Epithelial cell of proximal tubule (primary cell): ENCODE measurements around the gene PINLYP. TPM values are rescaled to one million over a fixed set of nuclear protein-coding genes. Genes with fewer than 3 reads are reported as not detected.

ENCODE experiments used
- DNase-seq: peaks from one replicate; pipeline ENCODE4 v3.0.0-alpha.2; 2011; ENCODE audit warnings: low read depth
- H3K4me3 ChIP-seq: 2 replicates; pipeline ENCODE4 v1.5.1; 2011; ENCODE audit warnings: low read depth, mild to moderate bottlenecking, low read length
- CTCF ChIP-seq: conservative IDR thresholded peaks from 2 replicates; pipeline ENCODE4 v1.5.1; 2012; ENCODE audit warnings: low read depth, mild to moderate bottlenecking, low read length
- total RNA-seq: library from RNA; depleted of rRNA; stranded (reverse); fragments of >200 nt; gene quantifications from 2 replicates; pipeline ENCODE4 v1.2.3, GENCODE V29; 2015

The PINLYP gene
- total RNA-seq, 1 donor from 2014 or later, result 2.3 TPM

DNA sequence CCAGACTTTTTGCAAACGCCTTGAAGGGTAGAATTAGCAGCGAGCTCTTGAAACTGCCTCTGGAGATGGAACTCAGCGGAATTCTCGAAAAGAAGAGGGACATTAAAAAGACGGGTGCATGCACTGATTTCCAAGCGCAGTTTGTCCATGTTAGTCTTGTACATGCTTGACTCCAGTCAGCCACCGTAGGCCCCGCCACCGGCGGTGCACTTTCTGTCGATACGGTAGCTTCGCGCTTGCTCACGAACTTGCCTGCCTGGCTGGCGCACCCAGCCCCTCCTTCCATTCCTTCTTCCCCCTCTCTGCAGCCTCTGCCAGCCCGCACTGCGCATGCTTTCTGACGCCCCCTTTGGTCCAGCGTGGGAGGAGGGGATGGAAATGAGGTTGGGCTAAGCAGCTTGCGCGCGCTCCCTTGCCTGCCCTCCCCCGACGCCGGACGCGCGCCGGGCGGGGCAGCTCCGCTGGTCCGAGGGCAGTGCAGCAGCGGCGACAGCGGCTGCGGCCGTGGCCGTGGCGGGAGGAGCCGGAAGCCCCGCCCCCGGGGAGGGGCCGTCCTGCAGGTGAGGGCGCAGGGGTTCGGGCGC, 42.5 kb upstream of the PINLYP start, which contains the start of gene ZNF575:
TSS of gene ZNF575 (plus strand) at position 227 of the 584 bp plus-strand sequence. CDS start 1,235 bp downstream, outside the sequence.
- H3K4me3 ChIP-seq, result peak within 1 kb of the TSS; percentile 64

DNA sequence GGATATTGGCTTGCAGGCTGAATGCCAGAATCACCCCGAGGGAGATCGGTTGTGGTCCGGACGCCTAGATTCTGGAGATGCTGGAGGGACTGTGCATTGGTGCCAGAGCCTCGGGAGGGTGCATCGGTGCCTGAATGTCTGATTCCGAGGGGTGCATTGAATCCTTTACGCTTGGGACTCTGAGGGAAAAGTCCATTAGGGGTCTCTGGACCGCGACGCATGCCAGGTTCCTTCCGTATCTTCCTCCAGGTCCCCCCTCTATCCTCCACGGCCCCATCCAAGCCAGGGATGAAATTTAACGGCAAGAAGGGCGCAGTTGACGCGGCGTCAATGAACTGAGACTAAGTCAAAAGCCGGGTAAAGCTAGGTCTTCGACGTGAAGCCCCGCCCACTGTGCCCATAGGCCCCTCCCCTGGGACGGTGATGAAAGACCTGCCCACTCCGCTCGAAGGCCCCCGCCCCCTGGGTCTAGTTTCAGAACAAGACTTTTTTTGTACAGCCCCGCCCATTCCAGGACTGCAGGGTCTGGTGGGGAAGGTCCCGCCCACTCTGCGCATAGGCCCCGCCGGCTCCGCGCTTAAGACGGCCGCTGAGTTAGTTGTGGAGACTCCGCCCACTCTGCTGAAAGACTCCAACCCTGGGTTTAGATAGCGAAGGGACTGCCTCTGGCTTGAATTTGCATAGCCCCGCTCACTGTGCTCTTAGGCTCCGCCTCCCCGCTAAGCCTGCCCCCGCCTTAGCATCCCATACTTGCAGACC, 41.9 kb upstream of the PINLYP start:
- H3K4me3 ChIP-seq, result peak overlapping the region; percentile 64
- TF ChIP-seq CTCF, result no peak
- peak; percentile 89 for DNase-seq

More for the DNA sequence above, 42.5 kb upstream of the PINLYP start, which contains the start of gene ZNF575:
- DNase-seq, result no peak
- TF ChIP-seq CTCF, result no peak

GRCh38 chr19:43534305-43534815, 41.2 kb upstream of the PINLYP start:
- peak overlapping the region; percentile 64 for H3K4me3 ChIP-seq
- TF ChIP-seq CTCF, result no peak
- DNase-seq, result no peak

DNA sequence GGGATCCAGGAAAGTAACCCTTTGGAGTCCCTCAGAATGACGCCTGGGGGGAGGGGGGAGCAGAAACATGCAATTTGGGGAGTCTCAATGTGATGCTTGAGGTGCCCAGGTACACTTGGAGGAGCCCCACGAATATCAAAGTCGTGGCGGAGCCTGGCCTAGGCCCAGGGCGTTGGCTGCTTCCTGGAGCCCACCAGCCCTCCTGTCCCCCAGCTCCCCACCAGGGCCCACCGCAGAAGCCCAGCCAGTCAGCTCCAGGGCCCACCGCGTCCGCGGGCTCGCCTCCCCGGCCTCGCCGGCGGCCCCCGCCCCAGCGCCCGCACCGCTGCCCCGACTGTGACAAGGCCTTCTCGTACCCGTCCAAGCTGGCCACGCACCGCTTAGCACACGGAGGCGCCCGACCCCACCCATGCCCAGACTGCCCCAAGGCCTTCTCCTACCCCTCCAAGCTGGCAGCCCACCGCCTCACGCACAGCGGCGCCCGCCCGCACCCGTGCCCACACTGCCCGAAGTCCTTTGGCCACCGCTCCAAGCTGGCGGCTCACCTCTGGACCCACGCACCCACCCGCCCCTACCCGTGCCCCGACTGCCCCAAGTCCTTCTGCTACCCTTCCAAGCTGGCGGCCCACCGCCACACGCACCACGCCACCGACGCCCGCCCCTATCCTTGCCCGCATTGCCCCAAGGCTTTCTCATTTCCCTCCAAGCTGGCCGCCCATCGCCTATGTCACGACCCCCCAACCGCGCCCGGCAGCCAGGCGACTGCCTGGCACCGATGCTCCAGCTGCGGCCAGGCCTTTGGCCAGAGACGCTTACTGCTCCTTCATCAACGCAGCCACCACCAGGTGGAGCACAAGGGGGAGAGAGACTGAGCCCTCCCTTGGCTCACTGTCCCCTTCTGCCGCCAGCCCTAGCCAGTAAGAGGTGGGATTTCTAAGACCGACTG, 40.5 kb upstream of the PINLYP start:
- no peak overlapping the region for H3K4me3 ChIP-seq
- TF ChIP-seq CTCF, result peak; percentile 65
- DNase-seq, result no peak

- no peak for DNase-seq
- no peak overlapping the region for H3K4me3 ChIP-seq
- no peak for TF ChIP-seq CTCF
Observed at GRCh38 chr19:43538922-43539321, 36.7 kb upstream of the PINLYP start.

DNA sequence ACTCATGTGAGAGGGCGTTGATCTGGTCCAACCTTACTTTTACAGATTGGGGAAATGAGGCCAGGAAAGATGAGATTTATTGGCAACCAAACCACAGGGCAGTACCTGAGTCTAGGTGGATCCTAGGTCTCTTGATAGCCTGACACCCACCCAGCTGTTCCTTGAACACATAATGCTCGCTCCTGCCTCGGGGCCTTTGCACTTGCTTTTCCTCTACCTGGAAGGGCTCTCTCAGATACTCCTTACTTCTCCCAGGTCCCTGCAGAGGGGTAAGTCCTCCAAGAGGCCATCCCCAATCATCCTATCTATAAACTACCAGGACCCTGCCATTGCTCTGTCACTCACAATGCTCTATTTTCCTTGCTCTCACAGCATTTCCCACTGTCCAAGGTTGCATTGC, 35.2 kb upstream of the PINLYP start:
- no peak for TF ChIP-seq CTCF
- H3K4me3 ChIP-seq, result no peak overlapping the region
- no peak for DNase-seq
